Gastroesophageal sphincter (tissue), 4 donors: ENCODE results near the gene KPNA4. TPM values are rescaled to one million over a fixed set of nuclear protein-coding genes. Genes with fewer than 3 reads are reported as not detected.

Experiments used
- ATAC-seq: fragments of 150-250 bp; one replicate; pipeline ENCODE4 v1.9.1; 2016; ENCODE audit warnings: mild to moderate bottlenecking, moderate library complexity
- H3K27ac ChIP-seq, 4 donors: fragments of 200-600 bp; sonication (generic) in 3 of 4; 1 replicate in 3 of 4; 2 replicates in 1 of 4; pipeline ENCODE4 v1.5.1; 2016 to 2019
- H3K27me3 ChIP-seq: fragments of 200-600 bp; sonication (generic); one replicate; pipeline ENCODE4 v1.5.1; 2019
- H3K36me3 ChIP-seq, 2 donors: fragments of 200-600 bp; sonication (generic); one replicate each; pipeline ENCODE4 v1.5.1; 2019; ENCODE audit warnings: control low read depth in 1 of 2
- H3K4me1 ChIP-seq, 3 donors: fragments of 200-600 bp; sonication (generic); 1 replicate in 2 of 3; 2 replicates in 1 of 3; pipeline ENCODE4 v1.5.1; 2016 to 2019; ENCODE audit warnings: control low read depth in 2 of 3
- H3K4me3 ChIP-seq, 2 donors: fragments of 200-600 bp; sonication (generic); one replicate each; pipeline ENCODE4 v1.5.1; 2019; ENCODE audit warnings: mild to moderate bottlenecking in 1 of 2, moderate library complexity in 1 of 2
- H3K9me3 ChIP-seq, 3 donors: fragments of 200-600 bp; sonication (generic); one replicate each; pipeline ENCODE4 v1.5.1; 2017 to 2019; ENCODE audit warnings: control low read depth in 2 of 3
- CTCF ChIP-seq, 4 experiments: fragments of 200-600 bp in 2 of 4; fragments of 450-650 bp in 2 of 4; sonication (generic) in 1 of 4; IDR thresholded peaks; one replicate each; pipeline ENCODE4 v1.5.1; 2017 to 2019; ENCODE audit warnings: antibody characterized with exemption in 4 of 4, mild to moderate bottlenecking in 2 of 4, moderate library complexity in 2 of 4
- EP300 ChIP-seq: sonication (generic); formaldehyde crosslinking; IDR thresholded peaks from one replicate; pipeline ENCODE4 v1.6.1; 2017; ENCODE audit warnings: antibody characterized with exemption, mild to moderate bottlenecking
- POLR2A ChIP-seq, 2 donors: fragments of 450-650 bp; IDR thresholded peaks; one replicate each; pipeline ENCODE4 v1.6.1; 2017; ENCODE audit warnings: antibody characterized with exemption in 2 of 2, mild to moderate bottlenecking in 2 of 2, moderate library complexity in 1 of 2
- POLR2AphosphoS5 ChIP-seq: sonication (generic); formaldehyde crosslinking; IDR thresholded peaks from one replicate; pipeline ENCODE4 v1.6.1; 2017; ENCODE audit warnings: antibody characterized with exemption
- WGBS, 2 donors: methylation state at CpG; one replicate each; pipeline ENCODE4 v1.1.5; 2018; ENCODE audit warnings: low coverage in 1 of 2; 5-methylcytosine and 5-hydroxymethylcytosine counted together
- total RNA-seq, 4 donors: library from RNA; depleted of rRNA; stranded (reverse); fragments of >200 nt; gene quantifications; one replicate each; pipeline ENCODE4 v1.1.0, GENCODE V29; 2016

KPNA4 gene
- total RNA-seq, 4 donors from 2014 or later, result 42.7 to 69.5 (median 55.6) TPM

GRCh38 chr3:160557571-160557970, 7.8 kb downstream of the KPNA4 start:
- Histone ChIP-seq H3K27ac (no peak overlapping the region), H3K4me3 (no peak overlapping the region), H3K9me3 (no peaks in the 10 kb centered on the region), H3K36me3 (no peaks in the 10 kb centered on the region), H3K4me1 (peaks cover 7 to 83% (median 11%) of the 10 kb centered on the region in 3 donors), H3K27me3 (no peaks in the 10 kb centered on the region)
- WGBS, 2 donors, result 95 to 100% methylated on average over 2 of the region's 2 CpGs
- no peak for ATAC-seq
- TF ChIP-seq EP300 (no peak), POLR2A (IDR thresholded peaks at IDR 0.05) (no peak), POLR2AphosphoS5 (no peak), CTCF (IDR thresholded peaks at IDR 0.05) (no peak)

GRCh38 chr3:160556141-160556540, 9.2 kb downstream of the KPNA4 start:
- H3K4me3 ChIP-seq, result no peak overlapping the region
- 65 to 70% methylated on average over 2 of the region's 2 CpGs for WGBS, 2 donors
- TF ChIP-seq POLR2A (IDR thresholded peaks at IDR 0.05) (no peak), POLR2AphosphoS5 (no peak), EP300 (no peak), CTCF (IDR thresholded peaks at IDR 0.05) (no peak)
- H3K36me3 ChIP-seq, result no peaks in the 10 kb centered on the region
- peaks cover 4 to 73% (median 5%) of the 10 kb centered on the region in 3 donors for H3K4me1 ChIP-seq
- H3K9me3 ChIP-seq, result no peaks in the 10 kb centered on the region
- ATAC-seq, result no peak
- H3K27me3 ChIP-seq, result no peaks in the 10 kb centered on the region
- no peak overlapping the region for H3K27ac ChIP-seq

GRCh38 chr3:160554980-160555379, 10.4 kb downstream of the KPNA4 start:
- no peak for TF ChIP-seq POLR2A (IDR thresholded peaks at IDR 0.05)
- no peak for TF ChIP-seq POLR2AphosphoS5
- TF ChIP-seq EP300, result no peak
- no peak for TF ChIP-seq CTCF (IDR thresholded peaks at IDR 0.05)
- 91 to 97% methylated on average over 1 to 3 of the region's 3 CpGs for WGBS, 2 donors
- no peaks in the 10 kb centered on the region for H3K9me3 ChIP-seq

GRCh38 chr3:160553827-160554226, 11.5 kb downstream of the KPNA4 start:
- no peaks in the 10 kb centered on the region for H3K36me3 ChIP-seq
- no peaks in the 10 kb centered on the region for H3K27me3 ChIP-seq
- no peak overlapping the region for H3K27ac ChIP-seq
- peaks cover 0 to 50% (median 0%) of the 10 kb centered on the region in 3 donors for H3K4me1 ChIP-seq
- WGBS, 2 donors, result 27 to 36% methylated on average over 1 of the region's 1 CpG
- no peak for ATAC-seq
- TF ChIP-seq POLR2A (IDR thresholded peaks at IDR 0.05) (no peak), POLR2AphosphoS5 (no peak), CTCF (IDR thresholded peaks at IDR 0.05) (no peak), EP300 (no peak)
- H3K4me3 ChIP-seq, result no peak overlapping the region
- no peaks in the 10 kb centered on the region for H3K9me3 ChIP-seq

More at GRCh38 chr3:160554980-160555379, 10.4 kb downstream of the KPNA4 start:
- Histone ChIP-seq H3K27ac (no peak overlapping the region), H3K4me1 (peaks cover 0 to 61% (median under 1%) of the 10 kb centered on the region in 3 donors), H3K4me3 (no peak overlapping the region), H3K27me3 (no peaks in the 10 kb centered on the region), H3K36me3 (no peaks in the 10 kb centered on the region)
- ATAC-seq, result no peak

- no peak for ATAC-seq
- H3K4me1 ChIP-seq, result peaks cover 0 to 46% (median 0%) of the 10 kb centered on the region in 3 donors
- no peaks in the 10 kb centered on the region for H3K9me3 ChIP-seq
- H3K36me3 ChIP-seq, result no peaks in the 10 kb centered on the region
- no peak overlapping the region for H3K27ac ChIP-seq
- no peaks in the 10 kb centered on the region for H3K27me3 ChIP-seq
- H3K4me3 ChIP-seq, result no peak overlapping the region
- WGBS, 2 donors, result 88 to 96% methylated on average over 4 of the region's 4 CpGs
- no peak for TF ChIP-seq POLR2A (IDR thresholded peaks at IDR 0.05)
- no peak for TF ChIP-seq POLR2AphosphoS5
- no peak for TF ChIP-seq CTCF (IDR thresholded peaks at IDR 0.05)
- no peak for TF ChIP-seq EP300
These were observed 18.6 kb downstream of the KPNA4 start for GRCh38 chr3:160546727-160547126.
